ENCODE results near the gene CARD19.

The CARD19 gene

DNA sequence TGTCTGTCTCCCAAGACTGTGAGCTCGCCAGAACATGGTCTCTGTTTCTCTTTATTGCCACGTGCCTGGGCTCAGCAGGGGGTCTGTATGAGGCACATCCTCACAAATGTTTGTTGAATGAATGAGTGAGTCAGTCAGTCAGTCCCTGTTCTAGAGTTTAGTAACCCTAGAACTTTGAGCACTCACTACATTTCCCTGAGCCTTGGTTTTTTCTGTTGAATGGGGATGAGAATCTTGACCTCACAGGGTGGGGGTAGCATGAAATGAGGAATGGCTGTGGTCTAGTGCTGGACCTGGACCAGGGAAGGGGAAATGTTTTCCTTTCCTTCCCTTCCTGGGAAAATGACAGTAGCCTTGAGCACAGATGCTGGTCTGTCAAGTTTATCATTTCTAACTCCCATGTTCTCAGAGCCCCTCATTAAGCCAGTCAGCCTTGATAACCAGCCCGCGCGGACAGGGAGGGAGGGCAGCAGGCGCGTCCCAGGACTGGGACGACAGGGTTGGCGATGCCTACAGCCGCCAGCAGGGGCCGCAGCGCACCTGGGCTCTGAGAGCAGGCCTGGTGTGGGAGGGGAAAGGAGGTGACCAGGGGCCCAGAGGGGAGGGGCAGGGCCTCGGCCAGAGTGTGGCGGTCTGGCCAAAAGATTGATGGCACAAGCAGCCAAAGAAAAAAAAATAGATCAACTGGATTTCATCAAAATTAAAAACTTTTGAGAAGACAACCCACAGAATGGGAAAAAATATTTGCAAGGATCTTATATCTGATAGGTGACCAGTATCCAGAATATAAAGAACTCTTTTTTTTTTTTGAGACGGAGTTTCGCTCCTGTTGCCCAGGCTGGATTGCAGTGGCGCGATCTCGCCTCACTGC is 63.8 kb downstream of the CARD19 start:
- no peaks in the 10 kb centered on the region for H3K9me3 ChIP-seq (ENCODE audit: control insufficient read depth, low read length)
- no peaks in the 10 kb centered on the region for H3K36me3 ChIP-seq (ENCODE audit: control insufficient read depth, insufficient read depth, low read length)
- no peak overlapping the region for H3K4me2 ChIP-seq (ENCODE audit: low read length)
- H3K9ac ChIP-seq, result no peak overlapping the region
- no peaks in the 10 kb centered on the region for H3K4me1 ChIP-seq
- H3K27me3 ChIP-seq (ENCODE audit: control insufficient read depth, insufficient read depth, low read length), result no peaks in the 10 kb centered on the region
- H2AFZ ChIP-seq, result no peak overlapping the region
- no peak overlapping the region for H3K27ac ChIP-seq
- TF ChIP-seq CTCF (IDR thresholded peaks at IDR 0.05), result peak; percentile 90
- no peak overlapping the region for H3K4me3 ChIP-seq (ENCODE audit: low read depth, low read length)
- H3K79me2 ChIP-seq, result no peaks in the 10 kb centered on the region

DNA sequence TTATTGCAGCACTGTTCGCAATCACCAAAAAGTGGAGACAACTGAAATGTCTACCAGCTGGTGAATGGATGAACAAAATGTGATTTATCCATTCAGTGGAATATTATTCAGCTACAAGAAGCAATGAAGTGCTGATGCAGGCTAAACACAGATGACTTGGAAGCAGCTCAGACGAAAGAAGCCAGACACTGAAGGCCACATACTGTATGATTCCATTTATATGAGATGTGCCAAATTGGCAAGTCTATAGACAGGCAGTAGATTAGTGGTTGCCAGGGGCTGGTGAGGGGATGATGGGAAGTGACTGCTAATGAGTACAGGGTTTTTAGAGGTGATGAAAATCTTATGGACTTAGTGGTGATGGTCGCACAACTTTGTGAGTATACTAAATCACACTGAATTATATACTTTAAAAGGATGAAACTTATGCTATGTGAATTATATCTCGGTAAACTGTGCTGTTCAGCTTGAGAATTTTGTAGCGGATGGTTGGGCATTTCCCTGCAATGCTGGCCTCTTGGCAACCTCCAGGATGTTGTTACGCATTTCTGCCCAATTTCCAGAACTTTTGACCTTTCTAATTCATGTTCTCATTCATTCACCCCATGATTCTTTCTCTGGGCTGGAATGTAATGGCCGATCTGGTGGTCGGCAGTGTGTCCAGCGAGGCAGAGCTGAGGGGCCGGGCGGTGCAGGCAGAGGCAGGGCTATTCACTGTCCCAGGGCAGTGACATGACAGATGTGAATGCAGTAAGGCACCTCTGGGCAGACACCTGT is 66.0 kb downstream of the CARD19 start:
- Histone ChIP-seq H3K79me2 (no peaks in the 10 kb centered on the region), H3K27me3 (ENCODE audit: control insufficient read depth, insufficient read depth, low read length) (no peaks in the 10 kb centered on the region), H3K27ac (no peak overlapping the region), H3K9ac (no peak overlapping the region), H3K4me1 (no peaks in the 10 kb centered on the region), H3K4me2 (ENCODE audit: low read length) (no peak overlapping the region), H2AFZ (no peak overlapping the region), H3K4me3 (ENCODE audit: low read depth, low read length) (no peak overlapping the region), H3K9me3 (ENCODE audit: control insufficient read depth, low read length) (no peaks in the 10 kb centered on the region), H3K36me3 (ENCODE audit: control insufficient read depth, insufficient read depth, low read length) (no peaks in the 10 kb centered on the region)
- TF ChIP-seq CTCF (IDR thresholded peaks at IDR 0.05), result no peak

Data from parathyroid adenoma (tissue), 2 donors.